GM12878 (cell line): ENCODE data around the gene ANKS1A.

Experiments
- EZH2 ChIP-seq: IDR thresholded peaks from 2 replicates; pipeline ENCODE4 v1.6.1; 2012; ENCODE audit warnings: low read depth, mild to moderate bottlenecking, control low read depth, inconsistent platforms, low read length, borderline replicate concordance; ENCODE audit not compliant: control insufficient read depth
- IKZF2 ChIP-seq, 2 experiments: fragments of 450-650 bp; IDR thresholded peaks; 2 replicates each; pipeline ENCODE4 v1.6.1; 2017; ENCODE audit warnings: mild to moderate bottlenecking in 2 of 2, moderate library complexity in 2 of 2
- RAD21 ChIP-seq: IDR thresholded peaks from 2 replicates; pipeline ENCODE4 v1.6.1; 2011; ENCODE audit warnings: mild to moderate bottlenecking, low read depth, low read length, moderate library complexity; ENCODE audit not compliant: insufficient read depth
- RFX5 ChIP-seq: IDR thresholded peaks from 2 replicates; pipeline ENCODE4 v1.6.1; 2011; ENCODE audit warnings: low read depth, low read length, improper control_type of control experiment
- RUNX3 ChIP-seq: IDR thresholded peaks from 2 replicates; pipeline ENCODE4 v1.6.1; 2012; ENCODE audit warnings: low read length, inconsistent platforms
- SP1 ChIP-seq: IDR thresholded peaks from one replicate; pipeline ENCODE4 v1.6.1; 2011; ENCODE audit warnings: low read depth, low read length
- TCF12 ChIP-seq: IDR thresholded peaks from 2 replicates; pipeline ENCODE4 v1.6.1; 2011; ENCODE audit warnings: low read depth, mild to moderate bottlenecking, low read length
- TCF7 ChIP-seq: IDR thresholded peaks from 2 replicates; pipeline ENCODE4 v1.6.1; 2014; ENCODE audit warnings: antibody characterized with exemption, borderline replicate concordance
- ZNF274 ChIP-seq: IDR thresholded peaks from one replicate; pipeline ENCODE4 v1.8.0; 2011; ENCODE audit not compliant: insufficient read length, insufficient read depth
- TF ChIP-seq, protein P1 (sequence below), 3 experiments: IDR thresholded peaks in 2 of 3; conservative IDR thresholded peaks in 1 of 3; 2 replicates each; pipeline ENCODE4 v1.5.1; 2011; ENCODE audit warnings: low read depth in 3 of 3, low read length in 3 of 3, mild to moderate bottlenecking in 3 of 3, control low read depth in 2 of 3, moderate library complexity in 2 of 3, inconsistent platforms in 1 of 3, mixed read lengths in 1 of 3; ENCODE audit not compliant: control insufficient read depth in 2 of 3, insufficient read depth in 1 of 3; ENCODE audit errors: extremely low read depth in 1 of 3

DNA sequence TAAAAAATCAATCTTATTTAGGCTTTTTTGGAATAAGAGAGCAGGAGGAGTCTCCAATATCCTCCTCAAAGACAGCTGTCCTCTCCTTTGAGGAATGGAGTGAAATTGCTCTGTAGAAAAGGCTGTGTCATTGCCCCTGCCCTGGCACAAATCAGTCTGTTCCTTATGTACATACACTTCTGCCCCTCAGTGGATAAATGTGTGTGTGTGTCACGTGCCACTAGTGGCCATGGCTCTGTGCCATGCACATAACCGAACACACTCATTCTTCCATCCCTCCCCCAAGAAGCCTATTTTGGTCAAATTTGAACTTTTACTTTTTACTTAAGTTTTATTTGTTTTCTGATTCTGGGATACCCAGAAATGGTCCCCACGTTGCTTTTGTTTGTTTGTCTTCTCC lies 49.2 kb downstream of the ANKS1A start:
- TF ChIP-seq EZH2 (no peak), RUNX3 (no peak), SP1 (no peak), ZNF274 (no peak), IKZF2 (IDR thresholded peaks at IDR 0.05) (no peak), RAD21 (no peak), RFX5 (no peak), TCF12 (no peak), TCF7 (no peak)
- TF ChIP-seq, protein P1, sequence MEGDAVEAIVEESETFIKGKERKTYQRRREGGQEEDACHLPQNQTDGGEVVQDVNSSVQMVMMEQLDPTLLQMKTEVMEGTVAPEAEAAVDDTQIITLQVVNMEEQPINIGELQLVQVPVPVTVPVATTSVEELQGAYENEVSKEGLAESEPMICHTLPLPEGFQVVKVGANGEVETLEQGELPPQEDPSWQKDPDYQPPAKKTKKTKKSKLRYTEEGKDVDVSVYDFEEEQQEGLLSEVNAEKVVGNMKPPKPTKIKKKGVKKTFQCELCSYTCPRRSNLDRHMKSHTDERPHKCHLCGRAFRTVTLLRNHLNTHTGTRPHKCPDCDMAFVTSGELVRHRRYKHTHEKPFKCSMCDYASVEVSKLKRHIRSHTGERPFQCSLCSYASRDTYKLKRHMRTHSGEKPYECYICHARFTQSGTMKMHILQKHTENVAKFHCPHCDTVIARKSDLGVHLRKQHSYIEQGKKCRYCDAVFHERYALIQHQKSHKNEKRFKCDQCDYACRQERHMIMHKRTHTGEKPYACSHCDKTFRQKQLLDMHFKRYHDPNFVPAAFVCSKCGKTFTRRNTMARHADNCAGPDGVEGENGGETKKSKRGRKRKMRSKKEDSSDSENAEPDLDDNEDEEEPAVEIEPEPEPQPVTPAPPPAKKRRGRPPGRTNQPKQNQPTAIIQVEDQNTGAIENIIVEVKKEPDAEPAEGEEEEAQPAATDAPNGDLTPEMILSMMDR (IDR thresholded peaks at IDR 0.05 in 2 of 3, conservative IDR thresholded peaks at IDR 0.05 in 1 of 3; ENCODE audit: control insufficient read depth in 2 of 3, extremely low read depth in 1 of 3, insufficient read depth in 1 of 3, low read depth in 3 of 3, low read length in 3 of 3), result no peak
